ENCODE measurements around the gene CNTNAP2.

DNA sequence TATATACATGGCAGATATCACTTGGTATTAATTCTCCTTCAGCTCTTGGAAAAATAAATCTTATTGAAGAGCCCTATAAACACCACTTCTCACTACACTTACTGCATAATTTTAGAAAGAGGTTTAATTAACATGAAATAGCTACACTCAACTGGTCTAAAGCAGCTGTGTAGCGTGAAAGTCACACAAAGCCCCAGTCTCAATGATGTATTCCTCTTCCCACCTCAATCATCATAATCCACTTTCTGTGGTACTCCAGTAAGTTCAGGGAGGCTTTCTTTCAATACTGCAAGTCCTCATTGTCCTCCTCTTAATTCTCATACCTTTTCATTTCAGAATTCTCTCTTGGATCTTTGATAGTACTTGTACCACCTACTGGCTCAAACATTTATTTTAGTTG is 688.0 kb downstream of the CNTNAP2 start:
- TF ChIP-seq CTCF (IDR thresholded peaks at IDR 0.05) (no peak), POLR2AphosphoS5 (IDR thresholded peaks at IDR 0.05; ENCODE audit: insufficient read depth in 1 of 2, low read depth in 1 of 2) (no peak)
